ENCODE results near the gene TMC5. TPM values are rescaled to one million over a fixed set of nuclear protein-coding genes. Genes with fewer than 3 reads are reported as not detected.

Gene TMC5
- total and polyA plus RNA-seq, 2 of the 13 experiments (the other 11 are each of a cell fraction or from before 2014, with no cell fraction given), result 0.09 to 0.41 TPM

- CTCF ChIA-PET (ENCODE audit: low intra/inter-chr PET ratio, low total read pairs), result interaction anchor here (2.0 to 3.8 kb wide), 3 partner anchors 103 to 417 kb away, joined by 12 to 77 read pairs (median 14); no protein-coding TSS in a partner anchor
- in situ Hi-C loops (cut with HindIII; ENCODE audit: extremely low pct_ligation_motif_present, low pct_unique_long_range_greater_than_20kb), result loop anchor here (5.0 to 10.0 kb wide), 3 partner anchors 116 to 416 kb away; no protein-coding TSS in a partner anchor
- DNase-seq (ENCODE audit: low spot score), result no peak
- H3K36me3 ChIP-seq (replicated peaks in 1 of 2; ENCODE audit: control insufficient read depth in 1 of 2, insufficient read depth in 2 of 2, low read length in 2 of 2), result peaks cover 23 to 56% of the 10 kb centered on the region in 2 experiments
- H4K20me1 ChIP-seq (ENCODE audit: insufficient read depth, low read length), result no peaks in the 10 kb centered on the region
- FAIRE-seq, result no peak
- intact Hi-C loops (cut with micrococcal nuclease; ENCODE audit: unreplicated experiment), result no loop called here
- H2AFZ ChIP-seq (ENCODE audit: low read length), result no peak overlapping the region
- no peaks in the 10 kb centered on the region for H3K4me1 ChIP-seq (ENCODE audit: insufficient read depth, low read length)
- no peak for ATAC-seq
- POLR2A ChIA-PET, result no interaction called here
- H3K9ac ChIP-seq (ENCODE audit: insufficient read depth, low read depth, low read length), result no peak overlapping the region
- 94% methylated on average over 5 of the region's 5 CpGs for WGBS (ENCODE audit: low lambda C conversion rate)
- no peak overlapping the region for H3K27ac ChIP-seq (ENCODE audit: extremely low read length, insufficient read depth, low read length)
- no peak for TF ChIP-seq ZBTB26 (CRISPR knock-in tag; IDR thresholded peaks at IDR 0.05; ENCODE audit: borderline replicate concordance)
- TF ChIP-seq HIC2 (CRISPR knock-in tag; IDR thresholded peaks at IDR 0.05; ENCODE audit: low read depth), result no peak
- TF ChIP-seq ZNF136 (CRISPR knock-in tag; IDR thresholded peaks at IDR 0.05; ENCODE audit: low read depth), result no peak
- TF ChIP-seq KDM4B (CRISPR knock-in tag; IDR thresholded peaks at IDR 0.05), result no peak
- TF ChIP-seq REL (CRISPR knock-in tag; conservative IDR thresholded peaks at IDR 0.05), result no peak
- TF ChIP-seq ZNF652 (CRISPR knock-in tag; IDR thresholded peaks at IDR 0.05; ENCODE audit: borderline replicate concordance, low read depth), result no peak
- TF ChIP-seq ZNF337 (CRISPR knock-in tag; IDR thresholded peaks at IDR 0.05; ENCODE audit: borderline replicate concordance, low read depth), result no peak
- TF ChIP-seq XBP1 (CRISPR knock-in tag; IDR thresholded peaks at IDR 0.05), result no peak
- no peak for TF ChIP-seq ZFAT (CRISPR knock-in tag; conservative IDR thresholded peaks at IDR 0.05)
- TF ChIP-seq ONECUT2 (CRISPR knock-in tag; IDR thresholded peaks at IDR 0.05), result no peak
- no peak for TF ChIP-seq HINFP (CRISPR knock-in tag; IDR thresholded peaks at IDR 0.05; ENCODE audit: low read depth)
- no peaks in the 10 kb centered on the region for H3K9me3 ChIP-seq (ENCODE audit: low read length)
- H3K4me2 ChIP-seq (ENCODE audit: low read depth, low read length), result no peak overlapping the region
- no peaks in the 10 kb centered on the region for H3K79me2 ChIP-seq (ENCODE audit: insufficient read depth, low read length)
- H3K4me3 ChIP-seq (replicated peaks in 1 of 3; ENCODE audit: insufficient read depth in 1 of 3, low read depth in 2 of 3, low read length in 3 of 3), result no peak overlapping the region
- BruUV-seq (replicated peaks), result no TSS peak
- no peaks in the 10 kb centered on the region for H3K27me3 ChIP-seq (ENCODE audit: control insufficient read depth in 1 of 2, insufficient read depth in 2 of 2, low read length in 2 of 2)
Observed at GRCh38 chr16:19503461-19504075, 85.9 kb downstream of the TMC5 start.
